ENCODE measurements around the gene KBTBD8. TPM values are rescaled to one million over a fixed set of nuclear protein-coding genes. Genes with fewer than 3 reads are reported as not detected.

The KBTBD8 gene
- total and polyA plus RNA-seq, 9 of the 15 experiments (the other 6 are each of a cell fraction or from before 2014, with no cell fraction given): 2.7 to 9.1 (median 5.6) TPM

DNA sequence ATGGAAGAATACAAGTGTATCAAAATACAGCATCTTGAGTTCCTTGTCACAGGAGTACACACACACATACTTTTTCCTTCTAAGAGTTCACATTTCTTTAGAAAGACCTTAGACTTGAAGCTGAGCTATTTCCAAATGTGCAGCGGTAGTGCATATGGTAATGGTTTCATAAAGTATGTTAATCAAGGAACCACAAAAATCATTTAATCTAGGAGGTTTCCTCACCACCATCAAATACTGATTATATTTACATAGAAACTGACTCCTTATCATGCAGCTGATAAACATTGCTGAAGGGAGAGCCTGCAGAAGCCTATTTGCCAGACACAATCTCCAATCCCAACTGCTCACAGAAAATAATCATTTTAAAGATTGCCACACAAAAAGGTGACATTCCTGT is 40.0 kb upstream of the KBTBD8 start:
- ChIA-PET POLR2A (no interaction called here), CTCF (ENCODE audit: low intra/inter-chr PET ratio) (no interaction called here)
- FAIRE-seq (no peak), ATAC-seq (no peak), DNase-seq (ENCODE audit: extremely low read depth in 1 of 4, low spot score in 3 of 4) (no peak)
- Histone ChIP-seq H3K27me3 (ENCODE audit: control insufficient read depth in 2 of 2, insufficient read depth in 2 of 2, low read length in 2 of 2) (peaks cover 0 to 4% of the 10 kb centered on the region in 2 experiments; a peak in 3 of 5 replicates), H3K4me3 (no peak overlapping the region), H3K4me2 (ENCODE audit: insufficient read depth, low read length) (no peak overlapping the region), H3K79me2 (ENCODE audit: control insufficient read depth, insufficient read depth, low read length) (no peaks in the 10 kb centered on the region), H3K9me3 (replicated peaks; ENCODE audit: control insufficient read depth, insufficient read depth, low read depth, low read length) (no peaks in the 10 kb centered on the region), H3K9me1 (ENCODE audit: control insufficient read depth, insufficient read depth, low read length) (no peaks in the 10 kb centered on the region), H4K20me1 (replicated peaks; ENCODE audit: control insufficient read depth, insufficient read depth, low read length) (no peaks in the 10 kb centered on the region), H3K27ac (ENCODE audit: extremely low read depth, low read depth, low read length) (no peak overlapping the region), H2AFZ (ENCODE audit: low read depth, low read length) (no peak overlapping the region), H3K4me1 (replicated peaks in 1 of 2; ENCODE audit: control insufficient read depth in 2 of 2, insufficient read depth in 2 of 2, low read length in 2 of 2) (no peaks in the 10 kb centered on the region), H3K36me3 (ENCODE audit: control insufficient read depth, insufficient read depth, low read length) (no peaks in the 10 kb centered on the region), H3K9ac (ENCODE audit: insufficient read depth in 1 of 2, low read depth in 2 of 2, low read length in 2 of 2) (no peak overlapping the region)
- BruUV-seq (replicated peaks): no TSS peak
- 0% methylated on average over 1 of the region's 1 CpG for WGBS (ENCODE audit: insufficient coverage, low coverage, missing lambda C conversion rate)
- in situ Hi-C loops (cut with MboI): no loop called here
- TF ChIP-seq GATAD2B (IDR thresholded peaks at IDR 0.05; ENCODE audit: borderline replicate concordance) (no peak), SETDB1 (IDR thresholded peaks at IDR 0.05; ENCODE audit: low read length) (no peak), SNRNP70 (optimal IDR thresholded peaks at IDR 0.05; ENCODE audit: low read depth, low read length) (no peak), FOXM1 (IDR thresholded peaks at IDR 0.05; ENCODE audit: low read depth) (no peak), FOXM1 (CRISPR knock-in tag; IDR thresholded peaks at IDR 0.05; ENCODE audit: low read depth) (no peak), MCM5 (IDR thresholded peaks at IDR 0.05; ENCODE audit: low read depth) (no peak), PTRF (tag; IDR thresholded peaks at IDR 0.05) (no peak), CCNT2 (IDR thresholded peaks at IDR 0.05; ENCODE audit: borderline replicate concordance, extremely low read depth, insufficient read length, low read depth, low read length) (no peak), RAD51 (IDR thresholded peaks at IDR 0.05; ENCODE audit: borderline replicate concordance, low read depth) (no peak), RBM34 (IDR thresholded peaks at IDR 0.05; ENCODE audit: borderline replicate concordance, insufficient read depth, low read length) (no peak), SLC30A9 (CRISPR knock-in tag; IDR thresholded peaks at IDR 0.05) (no peak), NONO (IDR thresholded peaks at IDR 0.05; ENCODE audit: low read depth in 2 of 2, low read length in 1 of 2) (no peak), ESRRB (CRISPR knock-in tag; IDR thresholded peaks at IDR 0.05; ENCODE audit: borderline replicate concordance) (no peak), CTBP1 (IDR thresholded peaks at IDR 0.05; ENCODE audit: borderline replicate concordance) (no peak), SAP30 (IDR thresholded peaks at IDR 0.05; ENCODE audit: borderline replicate concordance, insufficient read depth, low read depth, low read length, poor library complexity, severe bottlenecking) (no peak), MEF2D (tag; conservative IDR thresholded peaks at IDR 0.05; ENCODE audit: low read depth) (no peak), TAF7 (tag; IDR thresholded peaks at IDR 0.05) (no peak)
- TF ChIP-seq, protein P1, sequence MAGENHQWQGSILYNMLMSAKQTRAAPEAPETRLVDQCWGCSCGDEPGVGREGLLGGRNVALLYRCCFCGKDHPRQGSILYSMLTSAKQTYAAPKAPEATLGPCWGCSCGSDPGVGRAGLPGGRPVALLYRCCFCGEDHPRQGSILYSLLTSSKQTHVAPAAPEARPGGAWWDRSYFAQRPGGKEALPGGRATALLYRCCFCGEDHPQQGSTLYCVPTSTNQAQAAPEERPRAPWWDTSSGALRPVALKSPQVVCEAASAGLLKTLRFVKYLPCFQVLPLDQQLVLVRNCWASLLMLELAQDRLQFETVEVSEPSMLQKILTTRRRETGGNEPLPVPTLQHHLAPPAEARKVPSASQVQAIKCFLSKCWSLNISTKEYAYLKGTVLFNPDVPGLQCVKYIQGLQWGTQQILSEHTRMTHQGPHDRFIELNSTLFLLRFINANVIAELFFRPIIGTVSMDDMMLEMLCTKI (IDR thresholded peaks at IDR 0.05; ENCODE audit: partially characterized antibody): no peak
- TF ChIP-seq, protein P2, sequence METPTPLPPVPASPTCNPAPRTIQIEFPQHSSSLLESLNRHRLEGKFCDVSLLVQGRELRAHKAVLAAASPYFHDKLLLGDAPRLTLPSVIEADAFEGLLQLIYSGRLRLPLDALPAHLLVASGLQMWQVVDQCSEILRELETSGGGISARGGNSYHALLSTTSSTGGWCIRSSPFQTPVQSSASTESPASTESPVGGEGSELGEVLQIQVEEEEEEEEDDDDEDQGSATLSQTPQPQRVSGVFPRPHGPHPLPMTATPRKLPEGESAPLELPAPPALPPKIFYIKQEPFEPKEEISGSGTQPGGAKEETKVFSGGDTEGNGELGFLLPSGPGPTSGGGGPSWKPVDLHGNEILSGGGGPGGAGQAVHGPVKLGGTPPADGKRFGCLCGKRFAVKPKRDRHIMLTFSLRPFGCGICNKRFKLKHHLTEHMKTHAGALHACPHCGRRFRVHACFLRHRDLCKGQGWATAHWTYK (CRISPR knock-in tag; IDR thresholded peaks at IDR 0.05): no peak
- intact Hi-C loops (cut with micrococcal nuclease): no loop called here
